Limb (tissue), 2 donors: ENCODE results near the gene ATG7.
A peak's percentile ranks its signal among the peaks of the same experiment; 100 is the strongest.
"Not testable (repeated sequence)": the region's sequence is repeated elsewhere in the genome, so short reads cannot be mapped to it uniquely, and the experiment has no call there.

Experiments
- DNase-seq, 2 donors: peaks; one replicate each; pipeline ENCODE4 v3.0.0-alpha.2; 2016; ENCODE audit errors: extremely low spot score in 2 of 2

Gene ATG7

DNA sequence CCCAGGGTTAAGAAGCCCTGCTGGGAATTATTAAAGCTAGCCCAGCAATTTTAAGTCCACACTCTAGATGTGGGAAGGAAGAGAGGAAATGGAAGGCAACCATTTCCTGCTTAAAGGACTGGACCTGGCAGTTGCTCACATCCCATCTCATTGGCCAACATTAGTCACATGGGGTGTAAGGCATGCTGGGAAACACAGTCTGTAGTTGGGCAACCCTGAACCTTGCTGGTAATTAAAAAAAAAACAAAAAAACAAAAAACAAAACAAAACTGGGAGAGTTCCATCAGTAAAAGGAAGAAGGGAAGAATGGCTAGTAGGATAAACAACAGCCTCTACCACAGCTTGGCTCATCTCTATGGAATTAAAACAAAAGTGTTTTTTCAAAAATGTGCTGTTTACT lies 235.5 kb downstream of the ATG7 start:
- DNase-seq, result no peak

GRCh38 chr3:11508346-11509172 lies 236.4 kb downstream of the ATG7 start:
- DNase-seq, result no peak

- DNase-seq, result peak in 1 of 2 donors; percentile 75
Measured at GRCh38 chr3:11509173-11510000, 237.2 kb downstream of the ATG7 start.

- DNase-seq, result no peak
Measured at GRCh38 chr3:11510001-11510340, 237.8 kb downstream of the ATG7 start.

DNA sequence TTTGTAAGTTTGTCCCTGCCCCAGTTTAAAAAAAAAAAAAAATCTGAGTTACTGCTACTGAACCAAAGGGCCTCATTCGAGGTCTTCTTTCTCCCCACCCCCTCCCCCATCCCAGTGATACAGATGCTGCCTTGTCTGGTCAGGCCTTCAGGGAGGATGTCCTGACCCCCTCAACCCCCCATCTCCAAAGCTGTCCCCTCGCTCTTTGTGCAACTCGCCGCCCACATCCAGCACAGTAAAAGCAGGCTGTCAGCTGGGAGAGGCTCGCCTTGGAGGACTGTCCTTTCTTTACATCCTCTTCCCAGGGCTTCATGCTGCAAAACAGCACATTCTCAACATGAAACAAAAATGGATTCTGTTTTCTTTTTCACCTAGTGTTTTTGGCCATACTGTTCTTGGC lies 238.2 kb downstream of the ATG7 start:
- DNase-seq, result no peak

GRCh38 chr3:11511606-11512005 lies 239.4 kb downstream of the ATG7 start:
- DNase-seq, result not testable (repeated sequence)

- not testable (repeated sequence) for DNase-seq
Measured at GRCh38 chr3:11513125-11513816, 241.1 kb downstream of the ATG7 start.

GRCh38 chr3:11513817-11514135 lies 241.6 kb downstream of the ATG7 start:
- DNase-seq, result no peak

- no peak for DNase-seq
Measured at GRCh38 chr3:11514191-11514821, 242.1 kb downstream of the ATG7 start.

DNA sequence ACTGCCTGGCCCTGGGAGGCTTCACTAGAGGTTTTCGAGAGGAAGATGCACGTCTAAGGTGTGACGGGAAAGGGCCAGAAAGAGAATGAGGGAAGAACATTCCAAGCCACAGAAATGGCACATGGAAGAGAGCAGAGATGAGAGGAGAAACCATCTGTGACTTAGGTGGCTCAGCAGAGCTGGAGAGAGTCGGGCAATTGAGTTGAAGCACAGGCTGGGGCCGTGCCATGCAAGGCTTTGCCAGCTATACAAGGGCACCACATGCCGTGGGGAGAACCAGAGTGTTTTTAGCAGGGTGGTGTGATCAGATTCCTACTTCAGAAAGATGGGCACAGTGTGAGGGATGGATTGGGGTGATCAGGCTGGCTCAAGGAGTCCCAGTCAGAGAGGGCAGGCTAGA lies 245.4 kb downstream of the ATG7 start:
- no peak for DNase-seq

- no peak for DNase-seq
Measured at GRCh38 chr3:11521167-11521566, 249.0 kb downstream of the ATG7 start.

GRCh38 chr3:11522398-11522715 lies 250.2 kb downstream of the ATG7 start:
- DNase-seq, result no peak

DNA sequence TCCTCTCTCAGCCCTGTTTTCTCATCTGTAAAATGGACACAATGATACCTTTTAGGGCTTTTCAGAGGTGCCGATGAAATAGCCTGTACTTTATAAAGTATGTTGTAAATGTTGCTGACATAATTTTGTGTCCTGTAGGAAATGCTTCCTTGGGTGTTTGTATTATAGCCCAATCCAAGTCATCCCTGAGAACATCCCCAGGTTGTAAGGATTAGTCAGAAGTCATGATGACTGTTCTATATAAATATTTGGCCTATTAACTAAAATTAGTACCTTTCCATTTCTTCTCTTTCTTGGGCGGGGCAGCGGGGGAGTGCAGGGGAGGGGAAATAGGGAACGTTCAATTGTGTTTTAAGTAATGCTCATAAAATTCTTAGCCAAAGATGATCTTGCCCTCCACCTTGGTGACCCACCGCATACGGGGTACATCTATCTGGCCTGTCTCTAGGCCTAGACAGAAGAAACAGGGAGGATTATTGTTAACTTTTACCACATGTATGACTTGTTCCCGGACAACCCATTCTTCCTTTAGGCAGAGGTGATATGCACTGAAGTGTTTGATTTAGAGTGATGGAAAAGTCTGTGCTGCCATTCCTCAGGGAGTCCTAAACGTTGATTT lies 250.9 kb downstream of the ATG7 start:
- DNase-seq, result no peak

DNA sequence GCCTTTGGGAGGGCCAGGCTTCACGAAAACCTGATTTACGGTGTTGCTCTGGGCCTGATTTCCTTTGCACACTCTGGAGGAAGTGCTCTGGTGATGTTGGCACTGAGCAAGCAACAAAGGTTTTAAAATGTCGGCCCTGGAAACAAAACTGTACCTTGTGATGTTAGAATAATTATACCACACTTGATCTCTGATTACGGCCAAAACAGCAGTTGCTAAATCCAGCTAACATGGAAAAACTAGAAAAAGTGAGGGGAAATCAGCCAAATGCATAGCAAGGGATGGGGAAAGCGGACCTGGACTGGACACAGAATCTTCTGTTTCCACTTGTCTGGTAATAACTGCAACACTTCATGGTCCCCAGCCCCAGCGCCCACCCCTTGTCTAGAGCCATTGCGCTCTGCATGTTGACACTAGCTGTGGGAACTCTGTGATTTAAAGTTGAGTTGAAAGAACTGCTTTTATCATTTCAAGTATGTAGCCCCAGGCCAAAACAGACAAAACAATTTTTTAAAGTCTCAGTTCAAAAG lies 251.4 kb downstream of the ATG7 start:
- DNase-seq, result peak; percentile 73 to 75

- not testable (repeated sequence) for DNase-seq
Measured at GRCh38 chr3:11526121-11526520, 253.9 kb downstream of the ATG7 start.

DNA sequence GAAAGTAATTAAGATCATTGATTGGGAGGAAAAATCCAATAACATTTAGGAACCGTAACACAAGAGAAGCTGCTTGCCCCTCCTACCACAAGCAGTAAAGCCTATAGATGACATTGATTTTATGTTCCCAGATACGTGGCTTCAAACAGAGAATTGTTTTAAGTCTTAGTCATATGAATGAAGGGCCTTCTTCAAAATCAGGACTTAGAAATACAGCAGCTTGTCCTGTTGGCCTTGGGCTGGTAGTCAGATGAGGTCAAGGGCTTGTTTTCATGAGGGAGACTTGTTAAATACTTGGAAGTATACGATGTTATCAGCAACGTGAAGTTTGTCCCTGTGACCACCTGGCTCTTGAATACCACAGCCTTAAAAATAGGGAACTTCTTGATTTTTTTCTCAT lies 257.1 kb downstream of the ATG7 start:
- DNase-seq, result no peak

GRCh38 chr3:11530153-11530721 lies 258.0 kb downstream of the ATG7 start:
- DNase-seq, result peak in 1 of 2 donors; percentile 69

DNA sequence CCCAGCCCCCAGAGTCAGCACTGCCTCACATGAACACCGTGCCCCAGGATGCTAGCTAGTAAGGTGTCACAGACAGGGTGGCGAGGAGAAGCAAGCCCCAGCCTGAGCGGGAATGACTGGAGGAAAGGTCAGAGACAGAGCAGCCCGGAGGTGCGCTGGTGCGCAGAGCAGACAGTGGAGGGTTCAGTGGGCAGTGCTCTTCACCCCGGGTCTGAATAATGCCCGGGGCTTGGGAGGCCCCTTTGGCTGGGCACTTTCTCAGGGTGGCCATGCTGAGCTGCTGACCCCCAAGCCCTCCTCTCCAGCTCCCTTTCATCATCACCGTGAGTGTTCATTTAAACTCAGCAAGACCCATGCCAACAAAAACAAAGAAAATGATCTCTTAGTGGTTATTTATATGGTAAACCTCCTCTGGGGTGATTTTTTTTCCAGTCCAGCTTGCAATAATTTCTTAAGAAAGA lies 260.8 kb downstream of the ATG7 start:
- no peak for DNase-seq

GRCh38 chr3:11534011-11534792 lies 262.0 kb downstream of the ATG7 start:
- no peak for DNase-seq

DNA sequence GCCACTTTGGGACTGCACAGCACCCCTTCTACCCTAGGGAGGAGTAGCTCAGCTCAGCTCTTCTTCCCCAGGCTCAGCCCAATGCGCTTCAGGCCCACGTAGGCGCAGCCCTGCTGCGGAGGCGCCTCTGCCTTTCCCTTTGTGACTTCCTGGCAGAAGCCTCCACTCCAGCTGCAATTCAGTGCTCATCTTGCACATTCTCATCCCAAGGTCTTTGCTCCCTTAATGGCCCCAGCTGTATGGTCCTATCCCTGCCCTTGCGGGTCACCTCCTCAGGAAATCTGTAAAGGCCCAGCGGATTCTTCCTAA lies 262.6 kb downstream of the ATG7 start:
- DNase-seq, result no peak
